Posterior cingulate gyrus (tissue), 11 donors: ENCODE data around the gene PRKCE.

Experiments
- DNase-seq, 10 donors: peaks; one replicate each; pipeline versions ENCODE4 v3.0.0 to v3.0.0-alpha.2; 2020 to 2021; ENCODE audit warnings: mixed read lengths in 3 of 10
- intact Hi-C: fragments of 100-400 bp; cut with DNase I; formaldehyde crosslinking; loops from one replicate; pipeline ENCODE4 v1.15.1; 2023

The PRKCE gene

GRCh38 chr2:46177461-46178089, 526.1 kb downstream of the PRKCE start:
- intact Hi-C loops: no loop called here
- DNase-seq: no peak

GRCh38 chr2:46179037-46179621, 527.7 kb downstream of the PRKCE start:
- DNase-seq: no peak
- intact Hi-C loops: no loop called here

- DNase-seq: no peak
- intact Hi-C loops: loop anchor here (10.0 kb wide), 1 partner anchor 185 kb away; no protein-coding TSS in a partner anchor
Measured at GRCh38 chr2:46180189-46180588, 528.7 kb downstream of the PRKCE start.

- intact Hi-C loops: loop anchor here (10.0 kb wide), 1 partner anchor 183 kb away; no protein-coding TSS in a partner anchor
- DNase-seq: no peak
Measured at GRCh38 chr2:46181306-46181705, 529.8 kb downstream of the PRKCE start.

GRCh38 chr2:46181789-46182530, 530.5 kb downstream of the PRKCE start:
- DNase-seq: no peak
- intact Hi-C loops: loop anchor here (10.0 kb wide), 1 partner anchor 183 kb away; no protein-coding TSS in a partner anchor

GRCh38 chr2:46183426-46183825, 532.0 kb downstream of the PRKCE start:
- no peak for DNase-seq
- intact Hi-C loops: loop anchor here (10.0 kb wide), 1 partner anchor 181 kb away; no protein-coding TSS in a partner anchor

- peak in 1 of 10 donors; percentile 15 for DNase-seq
Measured at GRCh38 chr2:46184794-46185583, 533.5 kb downstream of the PRKCE start.

GRCh38 chr2:46187112-46187618, 535.7 kb downstream of the PRKCE start:
- no peak for DNase-seq
- intact Hi-C loops: loop anchor here (10.0 kb wide), 1 partner anchor 178 kb away; no protein-coding TSS in a partner anchor

More at GRCh38 chr2:46184794-46185583, 533.5 kb downstream of the PRKCE start:
- intact Hi-C loops: loop anchor here (10.0 kb wide), 1 partner anchor 180 kb away; no protein-coding TSS in a partner anchor

GRCh38 chr2:46188041-46188716, 536.7 kb downstream of the PRKCE start:
- no peak for DNase-seq
- intact Hi-C loops: loop anchor here (10.0 kb wide), 1 partner anchor 177 kb away; no protein-coding TSS in a partner anchor

- DNase-seq: no peak
- intact Hi-C loops: no loop called here
Measured at GRCh38 chr2:46193356-46193755, 541.9 kb downstream of the PRKCE start.

- no peak for DNase-seq
- intact Hi-C loops: no loop called here
Measured at GRCh38 chr2:46193855-46194254, 542.4 kb downstream of the PRKCE start.

- no peak for DNase-seq
- intact Hi-C loops: no loop called here
Measured at GRCh38 chr2:46194856-46195255, 543.4 kb downstream of the PRKCE start.

- no peak for DNase-seq
- intact Hi-C loops: no loop called here
Measured at GRCh38 chr2:46195819-46196218, 544.3 kb downstream of the PRKCE start.

GRCh38 chr2:46196871-46197462, 545.5 kb downstream of the PRKCE start:
- DNase-seq: no peak
- intact Hi-C loops: no loop called here

- no peak for DNase-seq
Measured at GRCh38 chr2:46197672-46198071, 546.2 kb downstream of the PRKCE start.

GRCh38 chr2:46198164-46198883, 546.8 kb downstream of the PRKCE start:
- no peak for DNase-seq
- intact Hi-C loops: no loop called here

More at GRCh38 chr2:46197672-46198071, 546.2 kb downstream of the PRKCE start:
- intact Hi-C loops: no loop called here

- intact Hi-C loops: no loop called here
- no peak for DNase-seq
Measured at GRCh38 chr2:46198966-46199365, 547.5 kb downstream of the PRKCE start.

GRCh38 chr2:46200100-46200690, 548.7 kb downstream of the PRKCE start:
- intact Hi-C loops: no loop called here
- DNase-seq: no peak
